ENCODE results near the gene RETREG1.

GRCh38 chr5:16515532-16515931, 101.3 kb downstream of the RETREG1 start:
- TF ChIP-seq CTCF (IDR thresholded peaks at IDR 0.05), result no peak
- TF ChIP-seq EZH2 (IDR thresholded peaks at IDR 0.05), result no peak
- no peak for TF ChIP-seq EZH2phosphoT487 (IDR thresholded peaks at IDR 0.05)

Measured in neural progenitor cell (in vitro differentiated cells).